Measurements from ENCODE around the gene HOXA4. TPM values are rescaled to one million over a fixed set of nuclear protein-coding genes. Genes with fewer than 3 reads are reported as not detected.
A peak's percentile ranks its signal among the peaks of the same experiment; 100 is the strongest.

HOXA4 gene
- total and polyA plus RNA-seq, 8 donors, result 0.55 to 17.0 (median 4.2) TPM

- H3K9me3 ChIP-seq, result no peaks in the 10 kb centered on the region
- peak overlapping the region in 3 of 4 donors; percentile 35 to 40 (median 38) for H3K4me3 ChIP-seq
- no peaks in the 10 kb centered on the region for H3K36me3 ChIP-seq
- no peak for TF ChIP-seq CTCF (IDR thresholded peaks at IDR 0.05)
- TF ChIP-seq EP300 (IDR thresholded peaks at IDR 0.05), result no peak
- no peak for TF ChIP-seq POLR2AphosphoS5 (IDR thresholded peaks at IDR 0.05)
- no peak for TF ChIP-seq POLR2A (IDR thresholded peaks at IDR 0.05)
- intact Hi-C loops (cut with DNase I; ENCODE audit: low total_unique reads), result no loop called here
- DNase-seq, result no peak
- peaks cover 0 to 88% (median 39%) of the 10 kb centered on the region in 3 donors for H3K27me3 ChIP-seq
- H3K4me1 ChIP-seq, result peaks cover 19 to 92% (median 53%) of the 10 kb centered on the region in 4 donors
- peak overlapping the region; percentile 57 to 99 (median 94) for H3K27ac ChIP-seq
- 43 to 69% (median 54%) methylated on average over 20 to 26 of the region's 26 CpGs for WGBS, 5 donors
Observed at GRCh38 chr7:27123477-27124053, 7.0 kb downstream of the HOXA4 start.

DNA sequence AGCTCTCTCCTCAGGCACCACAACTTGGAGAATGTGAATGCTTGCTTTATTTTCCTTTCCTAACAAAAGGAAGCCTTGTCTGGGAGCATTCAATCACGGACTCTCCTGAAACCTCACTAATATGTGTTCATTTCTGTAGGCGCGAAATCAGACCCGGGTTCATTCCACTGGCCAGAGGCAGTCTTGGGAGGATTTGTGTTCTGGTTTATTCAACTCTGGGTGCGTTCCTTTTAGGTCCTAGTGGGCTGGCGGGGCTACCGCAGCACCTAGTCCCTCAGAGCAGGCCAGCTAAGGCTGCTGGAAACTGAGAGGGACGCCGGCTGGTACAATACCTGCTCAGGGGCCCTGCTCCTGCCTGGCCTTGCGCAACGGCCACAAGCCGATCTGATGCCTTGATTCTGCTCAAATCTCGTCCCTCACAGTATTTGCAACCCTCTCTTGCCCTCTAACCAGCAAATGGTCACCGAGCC lies 7.5 kb downstream of the HOXA4 start:
- 12 to 27% (median 20%) methylated on average over 14 of the region's 14 CpGs for WGBS, 5 donors
- intact Hi-C loops (cut with DNase I; ENCODE audit: low total_unique reads), result no loop called here
- no peaks in the 10 kb centered on the region for H3K36me3 ChIP-seq
- TF ChIP-seq POLR2A (IDR thresholded peaks at IDR 0.05) (no peak), POLR2AphosphoS5 (IDR thresholded peaks at IDR 0.05) (no peak), CTCF (IDR thresholded peaks at IDR 0.05) (no peak), EP300 (IDR thresholded peaks at IDR 0.05) (no peak)
- H3K27me3 ChIP-seq, result peaks cover 0 to 91% (median 39%) of the 10 kb centered on the region in 3 donors
- no peaks in the 10 kb centered on the region for H3K9me3 ChIP-seq
- peak overlapping the region; percentile 35 to 41 (median 39) for H3K4me3 ChIP-seq
- peak overlapping the region; percentile 20 to 99 (median 94) for H3K27ac ChIP-seq
- H3K4me1 ChIP-seq, result peaks cover 19 to 90% (median 54%) of the 10 kb centered on the region in 4 donors
- peak in 1 of 2 donors; percentile 66 for DNase-seq

GRCh38 chr7:27122077-27122910 lies 8.3 kb downstream of the HOXA4 start:
- peak overlapping the region; percentile 35 to 41 (median 39) for H3K4me3 ChIP-seq
- H3K9me3 ChIP-seq, result no peaks in the 10 kb centered on the region
- DNase-seq, result peak in 1 of 2 donors; percentile 72
- intact Hi-C loops (cut with DNase I; ENCODE audit: low total_unique reads), result no loop called here
- H3K27ac ChIP-seq, result peak overlapping the region; percentile 65 to 99 (median 94)
- 19 to 33% (median 23%) methylated on average over 42 of the region's 42 CpGs for WGBS, 5 donors
- H3K36me3 ChIP-seq, result no peaks in the 10 kb centered on the region
- peaks cover 19 to 82% (median 52%) of the 10 kb centered on the region in 4 donors for H3K4me1 ChIP-seq
- peaks cover 0 to 93% (median 45%) of the 10 kb centered on the region in 3 donors for H3K27me3 ChIP-seq
- TF ChIP-seq CTCF (IDR thresholded peaks at IDR 0.05) (no peak), POLR2A (IDR thresholded peaks at IDR 0.05) (no peak), POLR2AphosphoS5 (IDR thresholded peaks at IDR 0.05) (no peak), EP300 (IDR thresholded peaks at IDR 0.05) (no peak)

- no peaks in the 10 kb centered on the region for H3K36me3 ChIP-seq
- peak overlapping the region; percentile 35 to 41 (median 39) for H3K4me3 ChIP-seq
- 37 to 56% (median 45%) methylated on average over 7 of the region's 7 CpGs for WGBS, 5 donors
- H3K27me3 ChIP-seq, result peaks cover 0 to 93% (median 45%) of the 10 kb centered on the region in 3 donors
- no peaks in the 10 kb centered on the region for H3K9me3 ChIP-seq
- intact Hi-C loops (cut with DNase I; ENCODE audit: low total_unique reads), result no loop called here
- peaks cover 19 to 76% (median 49%) of the 10 kb centered on the region in 4 donors for H3K4me1 ChIP-seq
- TF ChIP-seq CTCF (IDR thresholded peaks at IDR 0.05), result no peak
- no peak for TF ChIP-seq POLR2AphosphoS5 (IDR thresholded peaks at IDR 0.05)
- no peak for TF ChIP-seq POLR2A (IDR thresholded peaks at IDR 0.05)
- no peak for TF ChIP-seq EP300 (IDR thresholded peaks at IDR 0.05)
- no peak for DNase-seq
- H3K27ac ChIP-seq, result peak overlapping the region; percentile 65 to 99 (median 94)
Observed at GRCh38 chr7:27121684-27122076, 8.9 kb downstream of the HOXA4 start.
